GM19452 (cell line): ENCODE measurements around the gene TAS2R46.
"Not testable (repeated sequence)": the region's sequence is repeated elsewhere in the genome, so short reads cannot be mapped to it uniquely, and the experiment has no call there.

Experiments
- ATAC-seq: cut with Tn5 transposase; IDR thresholded peaks from one replicate; pipeline ENCODE4 v1.9.1; 2021; ENCODE audit not compliant: unreplicated experiment

Gene TAS2R46

GRCh38 chr12:11062194-11062593 lies at the start of gene TAS2R46:
TSS of gene TAS2R46 (minus strand) at chr12:11062294. CDS start at chr12:11062294, 0 bp downstream.
- not testable (repeated sequence) for ATAC-seq

GRCh38 chr12:11111213-11111612 lies 49.1 kb upstream of the TAS2R46 start:
- not testable (repeated sequence) for ATAC-seq

GRCh38 chr12:11108862-11109261 lies 46.8 kb upstream of the TAS2R46 start:
- no peak for ATAC-seq

- no peak for ATAC-seq
These were observed 45.6 kb upstream of the TAS2R46 start for GRCh38 chr12:11107719-11108118.

- no peak for ATAC-seq
These were observed 44.2 kb upstream of the TAS2R46 start for GRCh38 chr12:11106288-11106687.

GRCh38 chr12:11105546-11105945 lies 43.5 kb upstream of the TAS2R46 start:
- no peak for ATAC-seq

- not testable (repeated sequence) for ATAC-seq
These were observed 32.8 kb upstream of the TAS2R46 start for GRCh38 chr12:11094910-11095309.

GRCh38 chr12:11092128-11092527 lies 30.0 kb upstream of the TAS2R46 start, which contains the start of gene TAS2R43:
TSS of gene TAS2R43 (minus strand) at chr12:11092313. CDS start at chr12:11092229, 84 bp downstream.
- no peak for ATAC-seq

GRCh38 chr12:11089246-11089645 lies 27.2 kb upstream of the TAS2R46 start:
- no peak for ATAC-seq

- ATAC-seq: no peak
These were observed 23.3 kb upstream of the TAS2R46 start for GRCh38 chr12:11085419-11085818.

GRCh38 chr12:11081987-11082386 lies 19.9 kb upstream of the TAS2R46 start:
- no peak for ATAC-seq

GRCh38 chr12:11078246-11078645 lies 16.2 kb upstream of the TAS2R46 start:
- ATAC-seq: no peak

- no peak for ATAC-seq
These were observed 13.5 kb upstream of the TAS2R46 start for GRCh38 chr12:11075642-11076041.

- ATAC-seq: no peak
These were observed 9.3 kb upstream of the TAS2R46 start for GRCh38 chr12:11071414-11071813.

GRCh38 chr12:11070999-11071398 lies 8.9 kb upstream of the TAS2R46 start:
- no peak for ATAC-seq

GRCh38 chr12:11069854-11070365 lies 7.8 kb upstream of the TAS2R46 start:
- no peak for ATAC-seq

GRCh38 chr12:11067514-11067913 lies 5.4 kb upstream of the TAS2R46 start:
- no peak for ATAC-seq

- ATAC-seq: no peak
These were observed 2.3 kb downstream of the TAS2R46 start for GRCh38 chr12:11059784-11060183.

GRCh38 chr12:11059041-11059440 lies 3.1 kb downstream of the TAS2R46 start:
- ATAC-seq: no peak

GRCh38 chr12:11055306-11055705 lies 6.8 kb downstream of the TAS2R46 start:
- ATAC-seq: no peak

GRCh38 chr12:11049806-11050531 lies 12.1 kb downstream of the TAS2R46 start:
- ATAC-seq: not testable (repeated sequence)

- ATAC-seq: not testable (repeated sequence)
These were observed 20.7 kb downstream of the TAS2R46 start for GRCh38 chr12:11041366-11041765.

- ATAC-seq: no peak
These were observed 21.9 kb downstream of the TAS2R46 start for GRCh38 chr12:11040162-11040561.
